HG02588 (cell line): ENCODE measurements around the gene UQCC2.

Source experiments
- ATAC-seq: cut with Tn5 transposase; IDR thresholded peaks from one replicate; pipeline ENCODE4 v1.9.1; 2021; ENCODE audit warnings: mild to moderate bottlenecking, moderate library complexity; ENCODE audit not compliant: unreplicated experiment

Gene UQCC2

DNA sequence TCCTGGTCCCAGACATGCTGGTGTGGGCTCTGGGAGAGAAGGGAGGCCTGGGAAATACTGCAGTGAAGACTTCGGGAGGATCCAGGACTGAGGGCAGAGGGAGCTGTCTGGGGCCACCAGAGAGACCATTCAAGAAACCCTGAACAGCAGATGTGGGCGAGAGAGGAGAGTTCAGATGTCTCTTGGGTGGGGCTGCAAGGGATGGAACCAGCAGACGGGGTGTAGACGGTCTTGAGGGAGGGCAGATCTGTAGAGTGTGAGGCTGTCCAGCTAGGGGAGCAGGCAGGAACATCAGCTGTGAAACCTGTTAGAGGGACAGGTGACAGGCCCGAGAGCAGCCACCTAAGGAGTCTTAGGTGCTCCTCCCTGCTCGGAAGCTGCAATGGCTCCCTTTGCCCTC lies 51.5 kb downstream of the UQCC2 start:
- no peak for ATAC-seq

GRCh38 chr6:33658982-33659689 lies 52.4 kb downstream of the UQCC2 start:
- ATAC-seq: no peak

DNA sequence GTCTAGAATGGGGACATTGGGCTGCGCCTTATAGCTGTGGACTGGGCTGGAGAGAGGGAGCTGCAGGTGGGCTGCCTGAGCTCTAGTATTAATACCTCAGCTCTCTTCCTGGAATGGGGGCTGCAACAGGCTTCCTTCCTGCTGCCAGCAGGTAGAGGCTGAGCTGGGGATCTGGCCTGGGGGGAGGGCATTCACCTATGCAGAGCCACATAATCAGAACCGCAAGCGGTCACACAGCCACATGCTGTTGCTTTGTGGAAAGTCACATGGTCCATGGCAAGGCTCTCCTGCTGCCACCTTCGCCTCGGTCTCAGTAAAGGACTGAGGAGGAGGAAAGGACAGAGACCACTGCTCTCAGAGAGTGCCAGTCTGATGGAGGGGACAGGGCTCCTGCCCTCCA lies 54.7 kb downstream of the UQCC2 start:
- no peak for ATAC-seq

DNA sequence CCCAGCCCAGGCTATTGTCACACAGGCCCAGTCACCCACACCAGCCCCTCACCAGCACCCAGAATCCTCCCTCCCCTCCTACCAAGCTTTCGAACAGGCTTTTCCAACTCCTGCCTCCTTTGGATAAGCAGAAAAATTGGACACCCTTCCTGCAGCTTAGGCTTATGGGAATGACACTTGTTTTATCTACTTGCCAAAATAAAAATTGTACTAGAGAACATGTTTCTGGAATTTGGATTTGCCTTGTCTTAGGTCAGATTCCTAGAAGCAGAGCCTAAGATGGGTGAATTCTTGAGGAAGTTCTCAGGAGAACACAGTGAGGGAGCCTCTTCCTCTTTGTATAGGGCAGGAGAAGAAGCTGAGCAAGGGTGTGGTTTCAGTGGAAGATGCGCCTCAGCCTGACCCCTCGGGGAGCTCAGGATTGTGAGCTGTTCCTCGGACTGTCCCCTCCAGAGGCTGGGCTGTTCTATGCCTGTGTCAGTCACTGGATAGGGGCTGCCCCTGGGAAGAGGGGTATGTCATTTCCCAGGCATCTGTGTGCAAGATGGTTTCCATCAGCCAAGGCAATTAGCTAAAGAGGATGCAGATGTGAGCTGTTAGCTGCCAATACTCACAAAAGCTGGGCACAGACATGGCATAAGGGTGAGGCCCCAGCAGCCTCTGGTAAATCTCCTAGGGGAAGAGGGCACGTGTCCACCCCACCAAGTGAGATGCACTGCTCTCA lies 56.5 kb downstream of the UQCC2 start:
- no peak for ATAC-seq

GRCh38 chr6:33652002-33652401 lies 59.5 kb downstream of the UQCC2 start:
- no peak for ATAC-seq

- no peak for ATAC-seq
These were observed 60.1 kb downstream of the UQCC2 start for GRCh38 chr6:33651403-33651802.
